Activated naive CD4-positive, alpha-beta T cell treated with Interleukin-2 at 50 U/mL for 16 hours (primary cell): ENCODE measurements around the gene RNH1.

Experiments
- DNase-seq: peaks from one replicate; pipeline ENCODE4 v3.0.0-alpha.2; 2020

Gene RNH1

GRCh38 chr11:497565-498296, 9.3 kb downstream of the RNH1 start:
- DNase-seq: no peak

GRCh38 chr11:496834-497564, 10.0 kb downstream of the RNH1 start:
- DNase-seq: no peak

- no peak for DNase-seq
Measured at GRCh38 chr11:495537-495931, 11.5 kb downstream of the RNH1 start.

- no peak for DNase-seq
Measured at GRCh38 chr11:494761-495536, 12.1 kb downstream of the RNH1 start.

GRCh38 chr11:492427-493226, 14.4 kb downstream of the RNH1 start:
- no peak for DNase-seq

- no peak for DNase-seq
Measured at GRCh38 chr11:491358-491757, 15.7 kb downstream of the RNH1 start.

DNA sequence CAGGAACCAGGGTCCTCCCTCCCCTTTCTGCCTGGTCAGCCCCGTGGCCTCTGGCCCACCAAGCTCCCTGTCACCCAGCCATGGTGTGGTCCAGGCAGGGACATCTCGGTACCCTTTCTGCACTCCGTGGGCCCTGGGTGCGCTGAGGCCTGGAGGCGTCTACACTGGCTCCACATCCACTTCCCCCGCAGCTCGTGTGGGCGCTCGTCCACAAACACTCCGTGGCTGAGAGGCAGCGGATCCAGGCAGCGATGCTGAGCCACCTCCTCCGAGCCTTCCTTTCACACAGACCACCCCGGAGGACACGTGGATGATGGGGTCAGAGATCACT, 16.1 kb downstream of the RNH1 start:
- DNase-seq: no peak

GRCh38 chr11:490186-490929, 16.7 kb downstream of the RNH1 start:
- no peak for DNase-seq

DNA sequence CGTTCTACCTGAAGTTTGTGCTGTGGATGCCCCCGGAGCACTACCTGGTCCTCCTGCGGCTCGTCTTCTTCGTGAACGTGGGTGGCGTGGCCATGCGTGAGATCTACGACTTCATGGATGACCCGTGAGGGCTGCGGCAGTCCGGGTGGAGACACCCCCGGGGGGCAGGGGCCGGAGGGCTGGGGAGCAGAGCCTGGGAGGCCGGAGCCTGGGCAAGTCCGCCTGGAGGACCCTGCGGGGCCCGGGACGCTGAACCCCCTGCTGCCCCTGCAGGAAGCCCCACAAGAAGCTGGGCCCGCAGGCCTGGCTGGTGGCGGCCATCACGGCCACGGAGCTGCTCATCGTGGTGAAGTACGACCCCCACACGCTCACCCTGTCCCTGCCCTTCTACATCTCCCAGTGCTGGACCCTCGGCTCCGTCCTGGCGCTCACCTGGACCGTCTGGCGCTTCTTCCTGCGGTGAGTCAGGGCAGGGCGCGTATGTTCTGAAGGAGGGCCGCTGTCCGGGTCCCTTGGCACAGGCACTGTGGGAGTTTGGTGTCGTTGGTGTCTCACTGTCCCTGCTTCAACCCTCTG, 17.3 kb downstream of the RNH1 start:
- DNase-seq: no peak

GRCh38 chr11:488992-489391, 18.1 kb downstream of the RNH1 start:
- no peak for DNase-seq

- DNase-seq: no peak
Measured at GRCh38 chr11:488579-488978, 18.5 kb downstream of the RNH1 start.

DNA sequence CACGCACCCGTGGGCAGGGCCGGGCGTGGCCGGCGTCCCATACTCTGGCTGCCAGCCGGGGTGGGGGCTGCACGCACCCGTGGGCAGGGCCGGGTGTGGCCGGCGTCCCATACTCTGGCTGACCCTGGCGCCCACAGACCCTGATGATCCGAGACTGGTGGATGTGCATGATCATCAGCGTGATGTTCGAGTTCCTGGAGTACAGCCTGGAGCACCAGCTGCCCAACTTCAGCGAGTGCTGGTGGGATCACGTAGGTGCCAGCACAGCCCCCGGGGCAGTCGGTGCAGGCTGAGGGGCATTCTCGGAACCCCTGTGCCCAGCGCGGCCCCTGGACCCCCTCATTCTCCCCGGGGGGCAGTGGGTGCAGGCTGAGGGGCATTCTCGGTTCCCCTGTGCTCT, 19.0 kb downstream of the RNH1 start:
- DNase-seq: no peak

DNA sequence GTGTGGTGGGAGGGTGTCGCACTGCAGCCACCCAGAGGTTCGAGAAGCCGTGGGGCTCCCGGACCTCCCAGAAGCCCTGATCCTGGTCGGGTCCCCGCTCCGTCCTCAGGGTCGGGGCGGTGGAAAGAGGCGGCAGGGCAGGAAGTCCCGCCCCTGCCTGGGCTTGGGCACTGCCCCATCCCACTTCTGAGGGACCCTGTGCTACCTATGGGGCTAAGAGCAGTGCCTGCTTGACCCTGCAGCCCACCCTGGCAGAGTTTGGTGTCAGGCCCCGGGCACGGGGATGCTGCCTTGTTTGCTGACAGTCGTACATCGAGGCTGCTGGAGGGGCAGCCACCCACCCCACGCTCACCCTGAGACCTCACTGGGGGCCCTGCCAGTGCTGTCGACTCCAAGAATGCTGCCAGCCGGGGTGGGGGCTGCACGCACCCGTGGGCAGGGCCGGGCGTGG, 19.4 kb downstream of the RNH1 start:
- no peak for DNase-seq

DNA sequence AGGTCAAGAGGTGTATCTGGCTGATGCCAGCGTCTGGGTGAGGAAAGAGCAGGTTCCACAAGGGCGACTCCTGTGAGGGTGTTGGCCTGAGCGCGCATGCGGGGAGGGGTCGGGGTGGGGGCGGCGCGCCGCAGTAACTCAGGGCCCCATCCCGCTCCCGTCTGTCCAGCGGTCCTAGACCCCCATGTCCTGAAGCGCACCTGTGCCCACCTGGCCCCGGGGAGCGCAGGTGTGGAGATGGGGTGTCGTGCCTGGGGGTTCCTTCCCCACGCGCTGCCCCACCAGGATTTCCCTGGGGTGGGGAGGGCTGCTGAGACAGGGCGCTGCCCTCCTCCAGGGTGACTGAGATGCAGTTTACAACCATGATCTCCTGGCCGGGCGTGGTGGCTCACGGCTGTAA, 20.9 kb downstream of the RNH1 start:
- no peak for DNase-seq

DNA sequence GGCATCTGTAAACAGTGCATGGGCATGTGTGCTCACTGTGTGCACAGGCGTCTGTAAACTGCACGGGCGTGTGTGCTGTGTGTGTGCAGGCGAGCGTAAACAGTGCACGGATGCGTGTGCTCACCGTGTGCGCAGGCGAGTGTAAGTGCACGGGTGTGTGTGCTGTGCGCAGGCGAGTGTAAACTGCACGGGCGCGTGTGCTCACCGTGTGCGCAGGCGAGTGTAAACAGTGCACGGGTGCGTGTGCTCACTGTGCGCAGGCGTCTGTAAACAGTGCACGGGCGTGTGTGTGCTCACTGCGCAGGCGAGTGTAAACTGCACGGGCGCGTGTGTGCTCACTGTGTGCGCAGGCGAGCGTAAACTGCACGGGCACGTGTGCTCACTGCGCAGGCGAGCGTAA, 22.4 kb downstream of the RNH1 start:
- no peak for DNase-seq

GRCh38 chr11:479311-479710, 27.7 kb downstream of the RNH1 start:
- no peak for DNase-seq

- no peak for DNase-seq
Measured at GRCh38 chr11:477052-477715, 29.9 kb downstream of the RNH1 start.

DNA sequence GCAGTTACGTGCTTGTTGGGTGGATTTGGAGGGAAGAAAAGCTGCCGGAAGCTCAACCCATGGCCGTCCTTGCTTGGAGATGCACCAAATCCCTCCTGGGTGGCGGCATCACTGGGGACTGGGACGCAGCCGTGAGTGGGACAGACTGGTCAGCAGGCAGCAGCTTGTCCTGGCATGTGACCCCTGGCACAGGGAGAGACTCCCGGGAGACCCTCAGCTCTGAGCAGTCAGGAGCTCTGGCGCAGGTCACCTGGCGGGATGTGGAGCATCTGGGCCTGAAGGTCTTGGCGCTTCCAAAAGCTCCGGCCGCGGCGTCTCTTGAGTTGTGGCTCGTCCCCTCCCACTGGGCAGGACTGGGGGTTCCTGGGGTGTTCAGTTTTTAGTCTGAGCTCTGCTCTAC, 30.6 kb downstream of the RNH1 start:
- no peak for DNase-seq

- DNase-seq: no peak
Measured at GRCh38 chr11:475941-476340, 31.1 kb downstream of the RNH1 start.

GRCh38 chr11:474914-475506, 32.0 kb downstream of the RNH1 start:
- no peak for DNase-seq
